ENCODE results near the gene CGRRF1.

CGRRF1 gene

GRCh38 chr14:54489731-54490444 lies 19.8 kb upstream of the CGRRF1 start:
- DNase-seq (ENCODE audit: low spot score): no peak

GRCh38 chr14:54490445-54491175 lies 19.1 kb upstream of the CGRRF1 start:
- DNase-seq (ENCODE audit: low spot score): no peak

GRCh38 chr14:54493293-54493692 lies 16.4 kb upstream of the CGRRF1 start:
- no peak for DNase-seq (ENCODE audit: low spot score)

- no peak for DNase-seq (ENCODE audit: low spot score)
Measured at GRCh38 chr14:54497224-54497623, 12.5 kb upstream of the CGRRF1 start.

- DNase-seq (ENCODE audit: low spot score): no peak
Measured at GRCh38 chr14:54498095-54498531, 11.6 kb upstream of the CGRRF1 start.

GRCh38 chr14:54498579-54498978 lies 11.1 kb upstream of the CGRRF1 start:
- DNase-seq (ENCODE audit: low spot score): no peak

- DNase-seq (ENCODE audit: low spot score): no peak
Measured at GRCh38 chr14:54500744-54501143, 9.0 kb upstream of the CGRRF1 start.

- no peak for DNase-seq (ENCODE audit: low spot score)
Measured at GRCh38 chr14:54501480-54501879, 8.2 kb upstream of the CGRRF1 start.

GRCh38 chr14:54502602-54503001 lies 7.1 kb upstream of the CGRRF1 start:
- DNase-seq (ENCODE audit: low spot score): no peak

GRCh38 chr14:54503486-54503885 lies 6.2 kb upstream of the CGRRF1 start:
- DNase-seq (ENCODE audit: low spot score): no peak

GRCh38 chr14:54512393-54512792 lies 2.7 kb downstream of the CGRRF1 start:
- DNase-seq (ENCODE audit: low spot score): no peak

- DNase-seq (ENCODE audit: low spot score): no peak
Measured at GRCh38 chr14:54515670-54516069, 6.0 kb downstream of the CGRRF1 start.

- no peak for DNase-seq (ENCODE audit: low spot score)
Measured at GRCh38 chr14:54516709-54517108, 7.0 kb downstream of the CGRRF1 start.

GRCh38 chr14:54524410-54524809 lies 14.7 kb downstream of the CGRRF1 start:
- DNase-seq (ENCODE audit: low spot score): no peak

GRCh38 chr14:54528973-54529372 lies 19.3 kb downstream of the CGRRF1 start:
- no peak for DNase-seq (ENCODE audit: low spot score)

- DNase-seq (ENCODE audit: low spot score): no peak
Measured at GRCh38 chr14:54529811-54530210, 20.1 kb downstream of the CGRRF1 start.

GRCh38 chr14:54532111-54533012 lies 22.7 kb downstream of the CGRRF1 start:
- DNase-seq (ENCODE audit: low spot score): no peak

GRCh38 chr14:54533100-54533499 lies 23.4 kb downstream of the CGRRF1 start:
- no peak for DNase-seq (ENCODE audit: low spot score)

GRCh38 chr14:54535126-54535525 lies 25.4 kb downstream of the CGRRF1 start:
- no peak for DNase-seq (ENCODE audit: low spot score)

GRCh38 chr14:54535646-54536045 lies 25.9 kb downstream of the CGRRF1 start:
- no peak for DNase-seq (ENCODE audit: low spot score)

- no peak for DNase-seq (ENCODE audit: low spot score)
Measured at GRCh38 chr14:54537651-54538050, 27.9 kb downstream of the CGRRF1 start.

GRCh38 chr14:54538055-54538454 lies 28.3 kb downstream of the CGRRF1 start:
- DNase-seq (ENCODE audit: low spot score): no peak

- no peak for DNase-seq (ENCODE audit: low spot score)
Measured at GRCh38 chr14:54547583-54547982, 37.9 kb downstream of the CGRRF1 start.

All from hematopoietic multipotent progenitor cell treated with erythropoietin and hydrocortisone succinate and interleukin-3 and kit ligand, for 15 days (in vitro differentiated cells).